SK-N-MC (cell line): Measurements from ENCODE around the gene CENATAC.

ENCODE experiments used
- EZH2 ChIP-seq: fragments of 200-600 bp; sonication (generic); IDR thresholded peaks from one replicate; pipeline ENCODE4 v1.6.1; 2017; ENCODE audit warnings: antibody characterized with exemption
- POLR2AphosphoS5 ChIP-seq: IDR thresholded peaks from 2 replicates; pipeline ENCODE4 v1.6.1; 2012; ENCODE audit warnings: mild to moderate bottlenecking, low read depth, low read length, borderline replicate concordance

DNA sequence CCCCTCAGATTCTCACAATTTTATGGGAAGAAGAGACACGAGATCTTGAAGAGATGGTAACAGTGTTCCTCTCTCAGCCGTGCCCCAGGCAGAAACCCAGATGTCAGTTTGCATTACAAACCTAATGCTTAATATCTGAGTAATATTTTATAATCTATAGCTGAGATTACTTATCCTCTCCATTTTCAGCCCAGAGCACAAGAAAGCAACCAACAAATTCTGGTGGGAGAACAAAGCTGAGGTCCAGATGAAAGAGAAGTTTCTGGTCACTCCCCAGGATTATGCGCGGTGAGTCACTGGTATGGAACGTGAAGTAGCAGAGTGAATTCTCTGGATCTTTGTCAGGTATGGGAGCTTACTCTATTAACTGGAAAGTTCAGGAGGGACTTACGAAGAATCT lies 884 bp downstream of the CENATAC start:
- TF ChIP-seq EZH2 (no peak), POLR2AphosphoS5 (no peak)
